ENCODE data around the gene ACVR1. TPM values are rescaled to one million over a fixed set of nuclear protein-coding genes. Genes with fewer than 3 reads are reported as not detected.
A peak's percentile ranks its signal among the peaks of the same experiment; 100 is the strongest.

Gene ACVR1
- total and polyA plus RNA-seq, 9 of the 15 experiments (the other 6 are each of a cell fraction or from before 2014, with no cell fraction given) = 3.8 to 14.3 (median 6.9) TPM

- ChIA-PET POLR2A (no interaction called here), CTCF (ENCODE audit: low intra/inter-chr PET ratio) (no interaction called here)
- no peak for FAIRE-seq
- no TSS peak for BruUV-seq (replicated peaks)
- Histone ChIP-seq H2AFZ (ENCODE audit: low read depth, low read length) (no peak overlapping the region), H3K27ac (ENCODE audit: extremely low read depth, low read depth, low read length) (no peak overlapping the region), H3K4me3 (no peak overlapping the region), H3K9ac (ENCODE audit: insufficient read depth in 1 of 2, low read depth in 2 of 2, low read length in 2 of 2) (no peak overlapping the region), H3K36me3 (ENCODE audit: control insufficient read depth, insufficient read depth, low read length) (no peaks in the 10 kb centered on the region), H3K79me2 (ENCODE audit: control insufficient read depth, insufficient read depth, low read length) (no peaks in the 10 kb centered on the region), H3K9me3 (replicated peaks; ENCODE audit: control insufficient read depth, insufficient read depth, low read depth, low read length) (no peaks in the 10 kb centered on the region), H3K9me1 (ENCODE audit: control insufficient read depth, insufficient read depth, low read length) (no peaks in the 10 kb centered on the region), H4K20me1 (replicated peaks; ENCODE audit: control insufficient read depth, insufficient read depth, low read length) (no peaks in the 10 kb centered on the region), H3K4me1 (replicated peaks in 1 of 2; ENCODE audit: control insufficient read depth in 2 of 2, insufficient read depth in 2 of 2, low read length in 2 of 2) (peaks cover 14 to 16% of the 10 kb centered on the region in 2 experiments; a peak in 4 of 5 replicates), H3K27me3 (ENCODE audit: control insufficient read depth in 2 of 2, insufficient read depth in 2 of 2, low read length in 2 of 2) (no peaks in the 10 kb centered on the region), H3K4me2 (ENCODE audit: insufficient read depth, low read length) (no peak overlapping the region)
- ATAC-seq = no peak
- intact Hi-C loops (cut with micrococcal nuclease) = no loop called here
- 46% methylated on average over 3 of the region's 3 CpGs for WGBS (ENCODE audit: insufficient coverage, low coverage, missing lambda C conversion rate)
- in situ Hi-C loops (cut with MboI) = no loop called here
- TF ChIP-seq ZNF316 (IDR thresholded peaks at IDR 0.05) (peak; percentile 51; the same call in 1 of the 2 replicates), TFE3 (CRISPR knock-in tag; IDR thresholded peaks at IDR 0.05) (peak; percentile 84), TOE1 (IDR thresholded peaks at IDR 0.05; ENCODE audit: borderline replicate concordance) (peak; percentile 51; the same call in 1 of the 2 replicates), TOE1 (CRISPR knock-in tag; IDR thresholded peaks at IDR 0.05; ENCODE audit: borderline replicate concordance, low read depth) (no peak), SFPQ (IDR thresholded peaks at IDR 0.05; ENCODE audit: low read depth, low read length) (no peak)
- DNase-seq (ENCODE audit: extremely low read depth in 1 of 4, low spot score in 3 of 4) = no peak
Measured at GRCh38 chr2:157747280-157747679, 128.8 kb downstream of the ACVR1 start.

Measured in K562 (cell line).